Breast epithelium (tissue), 3 donors: ENCODE measurements around the gene FTH1.

Experiments
- POLR2A ChIP-seq: fragments of 450-650 bp; IDR thresholded peaks from one replicate; pipeline ENCODE4 v1.6.1; 2016; ENCODE audit warnings: antibody characterized with exemption, mild to moderate bottlenecking, moderate library complexity
- POLR2AphosphoS5 ChIP-seq, 3 donors: sonication (generic); formaldehyde crosslinking; IDR thresholded peaks; one replicate each; pipeline ENCODE4 v1.6.1; 2017; ENCODE audit warnings: antibody characterized with exemption in 3 of 3
- TF ChIP-seq, protein P1 (sequence below), 3 donors: fragments of 450-650 bp; IDR thresholded peaks; one replicate each; pipeline ENCODE4 v1.5.1; 2016 to 2017; ENCODE audit warnings: antibody characterized with exemption in 3 of 3, mild to moderate bottlenecking in 3 of 3, moderate library complexity in 3 of 3

DNA sequence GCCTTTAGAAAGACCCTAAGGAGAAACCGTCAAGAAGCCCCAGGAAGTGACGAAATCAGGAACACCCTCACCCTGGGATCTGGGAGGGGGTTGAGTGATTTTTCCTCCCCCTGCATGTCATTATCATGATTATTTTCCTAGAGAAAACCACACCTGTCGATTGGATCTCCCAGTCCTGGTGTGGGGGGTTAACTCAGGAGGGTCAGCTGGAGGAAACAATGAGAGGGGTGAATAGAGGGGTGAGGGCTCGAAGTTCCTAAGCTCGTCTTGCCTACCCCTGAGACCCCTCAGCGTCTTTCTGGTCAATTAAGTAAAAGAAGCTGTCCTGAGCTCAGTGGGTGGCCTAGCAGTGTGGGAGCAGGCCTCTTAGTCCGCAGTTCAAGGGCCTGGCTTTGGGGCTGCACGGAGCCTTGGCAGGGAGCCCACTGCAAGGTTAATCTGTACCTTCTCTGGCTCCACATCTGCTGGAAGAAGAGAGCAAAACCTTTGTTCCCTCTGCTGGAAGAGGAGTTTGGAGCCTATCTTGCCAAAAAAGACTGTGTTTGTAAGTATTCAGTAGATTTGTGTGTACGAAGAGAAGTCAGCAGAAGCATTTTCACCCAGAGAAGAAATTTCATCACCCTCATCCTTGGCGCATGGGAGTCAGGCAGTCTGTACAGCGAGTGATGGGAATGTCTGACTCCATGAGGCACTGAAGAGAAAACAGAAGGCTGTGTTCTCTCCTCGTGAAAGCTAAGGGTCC lies 34.2 kb upstream of the FTH1 start:
- TF ChIP-seq POLR2AphosphoS5 (IDR thresholded peaks at IDR 0.05) (no peak), POLR2A (no peak)
- TF ChIP-seq, protein P1, sequence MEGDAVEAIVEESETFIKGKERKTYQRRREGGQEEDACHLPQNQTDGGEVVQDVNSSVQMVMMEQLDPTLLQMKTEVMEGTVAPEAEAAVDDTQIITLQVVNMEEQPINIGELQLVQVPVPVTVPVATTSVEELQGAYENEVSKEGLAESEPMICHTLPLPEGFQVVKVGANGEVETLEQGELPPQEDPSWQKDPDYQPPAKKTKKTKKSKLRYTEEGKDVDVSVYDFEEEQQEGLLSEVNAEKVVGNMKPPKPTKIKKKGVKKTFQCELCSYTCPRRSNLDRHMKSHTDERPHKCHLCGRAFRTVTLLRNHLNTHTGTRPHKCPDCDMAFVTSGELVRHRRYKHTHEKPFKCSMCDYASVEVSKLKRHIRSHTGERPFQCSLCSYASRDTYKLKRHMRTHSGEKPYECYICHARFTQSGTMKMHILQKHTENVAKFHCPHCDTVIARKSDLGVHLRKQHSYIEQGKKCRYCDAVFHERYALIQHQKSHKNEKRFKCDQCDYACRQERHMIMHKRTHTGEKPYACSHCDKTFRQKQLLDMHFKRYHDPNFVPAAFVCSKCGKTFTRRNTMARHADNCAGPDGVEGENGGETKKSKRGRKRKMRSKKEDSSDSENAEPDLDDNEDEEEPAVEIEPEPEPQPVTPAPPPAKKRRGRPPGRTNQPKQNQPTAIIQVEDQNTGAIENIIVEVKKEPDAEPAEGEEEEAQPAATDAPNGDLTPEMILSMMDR (IDR thresholded peaks at IDR 0.05) = no peak
